Liver (tissue), 9 donors: Measurements from ENCODE around the gene ZNF749. TPM values are rescaled to one million over a fixed set of nuclear protein-coding genes. Genes with fewer than 3 reads are reported as not detected.

Experiments
- DNase-seq: peaks from one replicate; pipeline ENCODE4 v3.0.0-alpha.2; 2017; ENCODE audit warnings: low spot score
- H3K27ac ChIP-seq, 2 donors: one replicate each; pipeline ENCODE4 v1.7.0; 2013; ENCODE audit warnings: inconsistent platforms in 2 of 2, low read length in 2 of 2, control low read depth in 1 of 2, low read depth in 1 of 2, mild to moderate bottlenecking in 1 of 2
- H3K27me3 ChIP-seq, 4 donors: one replicate each; pipeline versions ENCODE4 v1.6.1 to v1.7.0; 2013; ENCODE audit warnings: low read length in 3 of 4, inconsistent platforms in 1 of 4, mild to moderate bottlenecking in 1 of 4, moderate library complexity in 1 of 4; ENCODE audit not compliant: control insufficient read depth in 4 of 4, insufficient read depth in 4 of 4
- H3K36me3 ChIP-seq, 4 donors: one replicate each; pipeline versions ENCODE4 v1.6.1 to v1.7.0; 2013; ENCODE audit warnings: low read length in 3 of 4, mild to moderate bottlenecking in 3 of 4, low read depth in 1 of 4, moderate library complexity in 1 of 4; ENCODE audit not compliant: control insufficient read depth in 4 of 4, insufficient read depth in 3 of 4
- H3K4me1 ChIP-seq, 4 donors: one replicate each; pipeline versions ENCODE4 v1.6.1 to v1.7.0; 2013; ENCODE audit warnings: low read length in 3 of 4, mild to moderate bottlenecking in 3 of 4, moderate library complexity in 1 of 4; ENCODE audit not compliant: control insufficient read depth in 4 of 4, insufficient read depth in 4 of 4
- H3K4me3 ChIP-seq, 3 donors: one replicate each; pipeline versions ENCODE4 v1.6.1 to v1.7.0; 2013; ENCODE audit warnings: low read length in 3 of 3, control low read depth in 1 of 3, low read depth in 1 of 3, mild to moderate bottlenecking in 1 of 3
- H3K9ac ChIP-seq, 2 donors: one replicate each; pipeline ENCODE4 v1.7.0; 2013; ENCODE audit warnings: low read length in 2 of 2, mild to moderate bottlenecking in 2 of 2, moderate library complexity in 2 of 2, control low read depth in 1 of 2, low read depth in 1 of 2
- H3K9me3 ChIP-seq, 4 donors: one replicate each; pipeline versions ENCODE4 v1.6.1 to v1.7.0; 2013; ENCODE audit warnings: low read length in 3 of 4; ENCODE audit not compliant: control insufficient read depth in 4 of 4
- EGR1 ChIP-seq, 2 donors: IDR thresholded peaks; 2 replicates each; pipeline ENCODE4 v1.6.1; 2016 to 2018; ENCODE audit warnings: antibody characterized with exemption in 2 of 2, low read depth in 2 of 2
- FOXA1 ChIP-seq: IDR thresholded peaks from 2 replicates; pipeline ENCODE4 v1.6.1; 2016; ENCODE audit warnings: antibody characterized with exemption
- FOXA2 ChIP-seq: IDR thresholded peaks from 2 replicates; pipeline ENCODE4 v1.6.1; 2016; ENCODE audit warnings: antibody characterized with exemption
- GABPA ChIP-seq, 2 donors: IDR thresholded peaks in 1 of 2; conservative IDR thresholded peaks in 1 of 2; 2 replicates each; pipeline ENCODE4 v1.6.1; 2016; ENCODE audit warnings: antibody characterized with exemption in 2 of 2, mild to moderate bottlenecking in 1 of 2, moderate library complexity in 1 of 2
- HNF4A ChIP-seq, 2 donors: conservative IDR thresholded peaks; 2 replicates each; pipeline ENCODE4 v1.6.1; 2016; ENCODE audit warnings: antibody characterized with exemption in 2 of 2, mild to moderate bottlenecking in 2 of 2
- HNF4G ChIP-seq: IDR thresholded peaks from 2 replicates; pipeline ENCODE4 v1.6.1; 2016; ENCODE audit warnings: antibody characterized with exemption
- JUND ChIP-seq, 2 donors: IDR thresholded peaks; 2 replicates each; pipeline ENCODE4 v1.6.1; 2016; ENCODE audit warnings: antibody characterized with exemption in 2 of 2
- NR2F2 ChIP-seq: IDR thresholded peaks from 2 replicates; pipeline ENCODE4 v1.6.1; 2016; ENCODE audit warnings: antibody characterized with exemption
- RAD21 ChIP-seq, 2 donors: IDR thresholded peaks; 2 replicates each; pipeline ENCODE4 v1.6.1; 2016; ENCODE audit warnings: antibody characterized with exemption in 2 of 2, mild to moderate bottlenecking in 2 of 2
- RXRA ChIP-seq, 2 donors: IDR thresholded peaks; 2 replicates each; pipeline ENCODE4 v1.6.1; 2017 to 2018; ENCODE audit warnings: antibody characterized with exemption in 2 of 2, mild to moderate bottlenecking in 1 of 2
- TAF1 ChIP-seq: conservative IDR thresholded peaks from 2 replicates; pipeline ENCODE4 v1.6.1; 2016; ENCODE audit warnings: antibody characterized with exemption, mild to moderate bottlenecking
- YY1 ChIP-seq: IDR thresholded peaks from 2 replicates; pipeline ENCODE4 v1.6.1; 2016; ENCODE audit warnings: antibody characterized with exemption, mild to moderate bottlenecking
- WGBS: extraction: QIAGEN DNeasy Blood & Tissue Kit; methylation state at CpG from one replicate; pipeline ENCODE4 v1.1.7; 2013; 5-methylcytosine and 5-hydroxymethylcytosine counted together
- polyA plus RNA-seq, 2 donors: library from polyadenylated mRNA; stranded (reverse) in 1 of 2; unstranded in 1 of 2; fragments of 200-250 nt in 1 of 2; fragments of >200 nt in 1 of 2; fragmentation: Nextera tagmentation in 1 of 2; extraction: Ambion mirVana in 1 of 2; gene quantifications; one replicate each; pipeline versions ENCODE4 v1.2.1 to v1.2.3, GENCODE V29; 2013 to 2015
- total RNA-seq, 2 donors: library from RNA; depleted of rRNA; stranded (reverse); fragments of >200 nt; gene quantifications; one replicate each; pipeline ENCODE4 v1.2.3, GENCODE V29; 2014
- TF ChIP-seq, protein P1 (sequence below): IDR thresholded peaks from 2 replicates; pipeline ENCODE4 v1.6.1; 2016; ENCODE audit warnings: antibody characterized with exemption
- TF ChIP-seq, protein P2 (sequence below): IDR thresholded peaks from 2 replicates; pipeline ENCODE4 v1.6.1; 2016; ENCODE audit warnings: antibody characterized with exemption
- TF ChIP-seq, protein P3 (sequence below): IDR thresholded peaks from 2 replicates; pipeline ENCODE4 v1.6.1; 2016; ENCODE audit warnings: antibody characterized with exemption, mild to moderate bottlenecking
- TF ChIP-seq, protein P4 (sequence below): fragments of 150-350 bp; IDR thresholded peaks from 2 replicates; pipeline ENCODE4 v1.5.1; 2017; ENCODE audit warnings: improper control_type of control experiment, low read depth, low read length; ENCODE audit not compliant: missing input control
- TF ChIP-seq, protein P5 (sequence below): IDR thresholded peaks from 2 replicates; pipeline ENCODE4 v1.6.1; 2016; ENCODE audit warnings: antibody characterized with exemption
- donor health status: healthy.
- donor health status: healthy.
- donor health status: healthy.
- donor health status: healthy.
- donor health status: healthy.

ZNF749 gene
- total and polyA plus RNA-seq, 4 donors: 0.83 to 11.6 (median 5.7) TPM

DNA sequence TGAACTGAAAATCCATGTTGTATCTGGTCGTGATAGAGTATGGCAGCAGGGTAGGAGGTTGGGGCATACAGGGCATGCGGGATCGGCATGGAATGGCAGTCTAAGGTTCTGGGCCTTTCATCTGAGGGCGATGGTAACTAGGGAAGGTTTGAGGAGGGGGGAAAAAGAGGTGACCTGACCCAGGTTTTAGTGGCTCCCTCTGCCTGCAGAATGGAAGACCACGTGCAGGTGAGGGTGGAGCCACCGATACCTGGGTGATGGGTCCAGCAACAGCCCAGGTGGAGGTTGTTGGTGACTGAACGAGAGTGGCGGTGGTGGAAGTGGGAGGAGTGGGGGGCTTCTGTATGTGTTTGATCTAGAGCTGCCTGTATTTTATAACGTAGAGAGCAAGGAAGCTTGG lies 3.8 kb downstream of the ZNF749 start:
- H3K4me3 ChIP-seq: peak overlapping the region in 1 of 3 donors; percentile 10
- H3K27me3 ChIP-seq: no peaks in the 10 kb centered on the region
- H3K36me3 ChIP-seq: peaks cover 4 to 29% (median 24%) of the 10 kb centered on the region in 4 donors
- no peak for DNase-seq
- H3K27ac ChIP-seq: no peak overlapping the region
- TF ChIP-seq FOXA1 (no peak), TAF1 (no peak), HNF4A (conservative IDR thresholded peaks at IDR 0.05) (no peak), EGR1 (IDR thresholded peaks at IDR 0.05; ENCODE audit: low read depth in 2 of 2) (no peak), RAD21 (IDR thresholded peaks at IDR 0.05) (no peak), YY1 (no peak), JUND (IDR thresholded peaks at IDR 0.05) (no peak), NR2F2 (no peak), GABPA (IDR thresholded peaks at IDR 0.05 in 1 of 2, conservative IDR thresholded peaks at IDR 0.05 in 1 of 2) (no peak), RXRA (IDR thresholded peaks at IDR 0.05) (no peak), FOXA2 (no peak), HNF4G (no peak)
- TF ChIP-seq, protein P1, sequence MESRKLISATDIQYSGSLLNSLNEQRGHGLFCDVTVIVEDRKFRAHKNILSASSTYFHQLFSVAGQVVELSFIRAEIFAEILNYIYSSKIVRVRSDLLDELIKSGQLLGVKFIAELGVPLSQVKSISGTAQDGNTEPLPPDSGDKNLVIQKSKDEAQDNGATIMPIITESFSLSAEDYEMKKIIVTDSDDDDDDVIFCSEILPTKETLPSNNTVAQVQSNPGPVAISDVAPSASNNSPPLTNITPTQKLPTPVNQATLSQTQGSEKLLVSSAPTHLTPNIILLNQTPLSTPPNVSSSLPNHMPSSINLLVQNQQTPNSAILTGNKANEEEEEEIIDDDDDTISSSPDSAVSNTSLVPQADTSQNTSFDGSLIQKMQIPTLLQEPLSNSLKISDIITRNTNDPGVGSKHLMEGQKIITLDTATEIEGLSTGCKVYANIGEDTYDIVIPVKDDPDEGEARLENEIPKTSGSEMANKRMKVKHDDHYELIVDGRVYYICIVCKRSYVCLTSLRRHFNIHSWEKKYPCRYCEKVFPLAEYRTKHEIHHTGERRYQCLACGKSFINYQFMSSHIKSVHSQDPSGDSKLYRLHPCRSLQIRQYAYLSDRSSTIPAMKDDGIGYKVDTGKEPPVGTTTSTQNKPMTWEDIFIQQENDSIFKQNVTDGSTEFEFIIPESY: no peak
- TF ChIP-seq, protein P2, sequence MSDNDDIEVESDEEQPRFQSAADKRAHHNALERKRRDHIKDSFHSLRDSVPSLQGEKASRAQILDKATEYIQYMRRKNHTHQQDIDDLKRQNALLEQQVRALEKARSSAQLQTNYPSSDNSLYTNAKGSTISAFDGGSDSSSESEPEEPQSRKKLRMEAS: no peak
- TF ChIP-seq, protein P3, sequence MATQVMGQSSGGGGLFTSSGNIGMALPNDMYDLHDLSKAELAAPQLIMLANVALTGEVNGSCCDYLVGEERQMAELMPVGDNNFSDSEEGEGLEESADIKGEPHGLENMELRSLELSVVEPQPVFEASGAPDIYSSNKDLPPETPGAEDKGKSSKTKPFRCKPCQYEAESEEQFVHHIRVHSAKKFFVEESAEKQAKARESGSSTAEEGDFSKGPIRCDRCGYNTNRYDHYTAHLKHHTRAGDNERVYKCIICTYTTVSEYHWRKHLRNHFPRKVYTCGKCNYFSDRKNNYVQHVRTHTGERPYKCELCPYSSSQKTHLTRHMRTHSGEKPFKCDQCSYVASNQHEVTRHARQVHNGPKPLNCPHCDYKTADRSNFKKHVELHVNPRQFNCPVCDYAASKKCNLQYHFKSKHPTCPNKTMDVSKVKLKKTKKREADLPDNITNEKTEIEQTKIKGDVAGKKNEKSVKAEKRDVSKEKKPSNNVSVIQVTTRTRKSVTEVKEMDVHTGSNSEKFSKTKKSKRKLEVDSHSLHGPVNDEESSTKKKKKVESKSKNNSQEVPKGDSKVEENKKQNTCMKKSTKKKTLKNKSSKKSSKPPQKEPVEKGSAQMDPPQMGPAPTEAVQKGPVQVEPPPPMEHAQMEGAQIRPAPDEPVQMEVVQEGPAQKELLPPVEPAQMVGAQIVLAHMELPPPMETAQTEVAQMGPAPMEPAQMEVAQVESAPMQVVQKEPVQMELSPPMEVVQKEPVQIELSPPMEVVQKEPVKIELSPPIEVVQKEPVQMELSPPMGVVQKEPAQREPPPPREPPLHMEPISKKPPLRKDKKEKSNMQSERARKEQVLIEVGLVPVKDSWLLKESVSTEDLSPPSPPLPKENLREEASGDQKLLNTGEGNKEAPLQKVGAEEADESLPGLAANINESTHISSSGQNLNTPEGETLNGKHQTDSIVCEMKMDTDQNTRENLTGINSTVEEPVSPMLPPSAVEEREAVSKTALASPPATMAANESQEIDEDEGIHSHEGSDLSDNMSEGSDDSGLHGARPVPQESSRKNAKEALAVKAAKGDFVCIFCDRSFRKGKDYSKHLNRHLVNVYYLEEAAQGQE: no peak
- TF ChIP-seq, protein P4, sequence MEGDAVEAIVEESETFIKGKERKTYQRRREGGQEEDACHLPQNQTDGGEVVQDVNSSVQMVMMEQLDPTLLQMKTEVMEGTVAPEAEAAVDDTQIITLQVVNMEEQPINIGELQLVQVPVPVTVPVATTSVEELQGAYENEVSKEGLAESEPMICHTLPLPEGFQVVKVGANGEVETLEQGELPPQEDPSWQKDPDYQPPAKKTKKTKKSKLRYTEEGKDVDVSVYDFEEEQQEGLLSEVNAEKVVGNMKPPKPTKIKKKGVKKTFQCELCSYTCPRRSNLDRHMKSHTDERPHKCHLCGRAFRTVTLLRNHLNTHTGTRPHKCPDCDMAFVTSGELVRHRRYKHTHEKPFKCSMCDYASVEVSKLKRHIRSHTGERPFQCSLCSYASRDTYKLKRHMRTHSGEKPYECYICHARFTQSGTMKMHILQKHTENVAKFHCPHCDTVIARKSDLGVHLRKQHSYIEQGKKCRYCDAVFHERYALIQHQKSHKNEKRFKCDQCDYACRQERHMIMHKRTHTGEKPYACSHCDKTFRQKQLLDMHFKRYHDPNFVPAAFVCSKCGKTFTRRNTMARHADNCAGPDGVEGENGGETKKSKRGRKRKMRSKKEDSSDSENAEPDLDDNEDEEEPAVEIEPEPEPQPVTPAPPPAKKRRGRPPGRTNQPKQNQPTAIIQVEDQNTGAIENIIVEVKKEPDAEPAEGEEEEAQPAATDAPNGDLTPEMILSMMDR: no peak
- TF ChIP-seq, protein P5, sequence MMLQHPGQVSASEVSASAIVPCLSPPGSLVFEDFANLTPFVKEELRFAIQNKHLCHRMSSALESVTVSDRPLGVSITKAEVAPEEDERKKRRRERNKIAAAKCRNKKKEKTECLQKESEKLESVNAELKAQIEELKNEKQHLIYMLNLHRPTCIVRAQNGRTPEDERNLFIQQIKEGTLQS: no peak
- WGBS: 95% methylated on average over 9 of the region's 9 CpGs
- peaks cover 11 to 34% (median 27%) of the 10 kb centered on the region in 4 donors for H3K9me3 ChIP-seq
- H3K9ac ChIP-seq: no peak overlapping the region
- H3K4me1 ChIP-seq: peaks cover 0 to 16% (median 14%) of the 10 kb centered on the region in 4 donors
